HepG2 (cell line): ENCODE data around the gene TBC1D22A. TPM values are rescaled to one million over a fixed set of nuclear protein-coding genes. Genes with fewer than 3 reads are reported as not detected.

Source experiments
- BCL6 ChIP-seq: IDR thresholded peaks from 2 replicates; pipeline ENCODE4 v1.6.1; 2016; ENCODE audit warnings: missing genetic modification reagents, missing compliant biosample characterization
- ELF4 ChIP-seq: sonication (generic); formaldehyde crosslinking; IDR thresholded peaks from 2 replicates; pipeline ENCODE4 v1.5.0; 2020; ENCODE audit warnings: missing genetic modification reagents, mild to moderate bottlenecking, moderate library complexity, borderline replicate concordance
- FOXA1 ChIP-seq, 2 experiments: fragments of 450-650 bp in 1 of 2; sonication (generic) in 1 of 2; formaldehyde crosslinking in 1 of 2; IDR thresholded peaks; 2 replicates each; pipeline versions ENCODE4 v1.4.0 to v1.6.1; 2016 to 2020; ENCODE audit warnings: missing genetic modification reagents in 1 of 2
- HMGA1 ChIP-seq: sonication (generic); formaldehyde crosslinking; conservative IDR thresholded peaks from 2 replicates; pipeline ENCODE4 v1.4.0; 2020; ENCODE audit warnings: missing genetic modification reagents
- NBN ChIP-seq: fragments of 450-650 bp; conservative IDR thresholded peaks from 2 replicates; pipeline ENCODE4 v1.6.1; 2017
- NFE2 ChIP-seq: sonication (generic); formaldehyde crosslinking; IDR thresholded peaks from 2 replicates; pipeline ENCODE4 v1.4.0; 2020; ENCODE audit warnings: missing genetic modification reagents
- PITX1 ChIP-seq: sonication (generic); formaldehyde crosslinking; IDR thresholded peaks from 2 replicates; pipeline ENCODE4 v1.5.1; 2020; ENCODE audit warnings: mild to moderate bottlenecking, missing genetic modification reagents
- RBFOX2 ChIP-seq: fragments of 200-400 bp; formaldehyde crosslinking; IDR thresholded peaks from 2 replicates; pipeline ENCODE4 v1.6.1; 2017; ENCODE audit warnings: low read depth, mild to moderate bottlenecking, low read length
- SYNCRIP ChIP-seq: fragments of 200-400 bp; formaldehyde crosslinking; IDR thresholded peaks from 2 replicates; pipeline ENCODE4 v1.6.1; 2018; ENCODE audit warnings: mild to moderate bottlenecking, low read depth, low read length; ENCODE audit not compliant: insufficient read depth
- YEATS4 ChIP-seq: sonication (generic); formaldehyde crosslinking; IDR thresholded peaks from 2 replicates; pipeline ENCODE4 v1.4.0; 2020; ENCODE audit warnings: missing genetic modification reagents, borderline replicate concordance
- ZFP36 ChIP-seq: fragments of 150-350 bp; IDR thresholded peaks from 2 replicates; pipeline ENCODE4 v1.6.1; 2018; ENCODE audit warnings: borderline replicate concordance, low read length, low read depth; ENCODE audit not compliant: partially characterized antibody
- ZFY ChIP-seq: sonication (generic); formaldehyde crosslinking; IDR thresholded peaks from 2 replicates; pipeline ENCODE4 v1.4.0; 2020; ENCODE audit warnings: missing genetic modification reagents
- ZKSCAN8 ChIP-seq: IDR thresholded peaks from 2 replicates; pipeline ENCODE4 v1.6.1; 2016; ENCODE audit warnings: borderline replicate concordance, missing genetic modification reagents, missing compliant biosample characterization
- ZNF124 ChIP-seq: sonication (generic); formaldehyde crosslinking; IDR thresholded peaks from 2 replicates; pipeline ENCODE4 v1.4.0; 2020; ENCODE audit warnings: missing genetic modification reagents
- ZNF567 ChIP-seq: sonication (generic); formaldehyde crosslinking; IDR thresholded peaks from 2 replicates; pipeline ENCODE4 v1.8.1; 2023; ENCODE audit warnings: mild to moderate bottlenecking, missing genetic modification reagents, borderline replicate concordance
- ZNF841 ChIP-seq: sonication (generic); formaldehyde crosslinking; IDR thresholded peaks from 2 replicates; pipeline ENCODE4 v1.8.1; 2023; ENCODE audit warnings: missing genetic modification reagents, borderline replicate concordance
- polyA plus RNA-seq, 8 experiments: library from polyadenylated mRNA; depleted of rRNA in 3 of 8; stranded (reverse) in 7 of 8; unstranded in 1 of 8; fragments of >200 nt; fragmentation: Illumina TruSeq in 4 of 8; extraction: Trizol in 4 of 8; gene quantifications; 2 replicates each; pipeline versions ENCODE4 v1.2.1 to v1.2.3, GENCODE V29; 2011 to 2016; ENCODE audit warnings: low read depth in 4 of 8, missing spikeins in 1 of 8, mixed read lengths in 1 of 8; ENCODE audit not compliant: insufficient read depth in 1 of 8
- total RNA-seq, 5 experiments: library from RNA; depleted of rRNA; stranded (reverse); fragments of >200 nt; fragmentation: Illumina TruSeq; extraction: Trizol; gene quantifications; 2 replicates each; pipeline ENCODE4 v1.2.3, GENCODE V29; 2016; ENCODE audit warnings: low read depth in 1 of 5
- TF ChIP-seq, protein P1 (sequence below): sonication (generic); formaldehyde crosslinking; IDR thresholded peaks from 2 replicates; pipeline ENCODE4 v1.4.0; 2020; ENCODE audit warnings: missing genetic modification reagents, borderline replicate concordance
- TF ChIP-seq, protein P2 (sequence below): sonication (generic); formaldehyde crosslinking; IDR thresholded peaks from 2 replicates; pipeline ENCODE4 v1.8.0; 2022; ENCODE audit warnings: missing genetic modification reagents, mild to moderate bottlenecking, moderate library complexity, borderline replicate concordance
- TF ChIP-seq, protein P3 (sequence below): sonication (generic); formaldehyde crosslinking; IDR thresholded peaks from 2 replicates; pipeline ENCODE4 v1.4.0; 2020; ENCODE audit warnings: missing genetic modification reagents
- TF ChIP-seq, protein P4 (sequence below), 2 experiments: fragments of 450-650 bp in 1 of 2; sonication (generic) in 1 of 2; formaldehyde crosslinking; IDR thresholded peaks; 2 replicates each; pipeline versions ENCODE4 v1.5.0 to v1.8.0; 2020 to 2022; ENCODE audit warnings: mild to moderate bottlenecking in 1 of 2, missing genetic modification reagents in 1 of 2

The TBC1D22A gene
- total and polyA plus RNA-seq, 2 of the 13 experiments (the other 11 are each of a cell fraction or from before 2014, with no cell fraction given), result 17.3 to 18.0 TPM

DNA sequence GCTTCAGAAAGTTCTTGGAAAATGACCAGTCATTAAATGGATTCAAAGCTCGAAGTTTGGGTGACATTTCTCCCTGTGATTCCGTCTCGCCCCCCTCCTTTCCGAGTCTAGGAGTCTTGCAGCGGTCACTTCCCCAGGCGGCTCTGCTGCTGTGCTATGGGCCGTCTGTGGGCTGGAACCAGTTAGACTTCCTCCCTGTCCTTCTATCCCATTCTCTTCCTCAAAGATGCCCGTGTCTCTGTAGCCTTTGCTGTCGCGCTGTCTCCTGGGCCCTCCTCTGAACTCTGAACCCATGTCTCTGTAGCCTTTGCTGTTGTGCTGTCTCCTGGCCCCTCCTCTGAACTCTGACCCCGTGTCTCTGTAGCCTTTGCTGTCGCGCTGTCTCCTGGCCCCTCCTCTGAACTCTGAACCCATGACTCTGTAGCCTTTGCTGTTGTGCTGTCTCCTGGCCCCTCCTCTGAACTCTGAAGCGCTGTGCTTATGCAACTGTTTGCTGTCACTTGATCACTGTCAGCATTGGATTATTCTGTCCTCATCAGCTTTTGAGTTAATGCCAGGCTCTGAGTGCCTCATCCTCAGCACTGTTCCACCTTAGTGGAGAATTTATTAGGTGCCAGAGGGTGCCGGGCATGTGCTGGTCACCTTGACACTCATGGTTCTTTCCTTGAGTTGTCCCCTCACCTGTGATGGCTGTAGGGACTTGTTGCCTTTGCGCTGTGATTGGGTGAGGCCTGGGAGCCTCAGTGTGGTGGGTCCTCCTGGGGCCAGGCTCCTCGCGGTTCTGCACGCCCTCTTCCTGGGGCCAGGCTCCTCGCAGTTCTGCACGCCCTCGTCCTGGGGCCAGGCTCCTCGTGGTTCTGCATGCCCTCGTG, 173.3 kb downstream of the TBC1D22A start (continued):
- TF ChIP-seq YEATS4 (CRISPR knock-in tag) (peak; percentile 59), NFE2 (CRISPR knock-in tag) (no peak), BCL6 (CRISPR knock-in tag) (peak; percentile 65), PITX1 (CRISPR knock-in tag) (peak; percentile 83; the same call in 1 of the 2 replicates), FOXA1 (IDR thresholded peaks at IDR 0.05) (no peak), FOXA1 (CRISPR knock-in tag; IDR thresholded peaks at IDR 0.05) (peak; percentile 68; the same call in 1 of the 2 replicates), HMGA1 (CRISPR knock-in tag) (no peak), ZFP36 (no peak), ELF4 (no peak), NBN (no peak), ZKSCAN8 (CRISPR knock-in tag) (peak; percentile 76), ZNF124 (CRISPR knock-in tag) (no peak; the same call in 1 of the 2 replicates), ZNF567 (no peak; the same call in 1 of the 2 replicates), ZNF841 (CRISPR knock-in tag) (no peak), RBFOX2 (peak; percentile 63), SYNCRIP (no peak), ZFY (CRISPR knock-in tag) (peak; percentile 77)
- TF ChIP-seq, protein P1, sequence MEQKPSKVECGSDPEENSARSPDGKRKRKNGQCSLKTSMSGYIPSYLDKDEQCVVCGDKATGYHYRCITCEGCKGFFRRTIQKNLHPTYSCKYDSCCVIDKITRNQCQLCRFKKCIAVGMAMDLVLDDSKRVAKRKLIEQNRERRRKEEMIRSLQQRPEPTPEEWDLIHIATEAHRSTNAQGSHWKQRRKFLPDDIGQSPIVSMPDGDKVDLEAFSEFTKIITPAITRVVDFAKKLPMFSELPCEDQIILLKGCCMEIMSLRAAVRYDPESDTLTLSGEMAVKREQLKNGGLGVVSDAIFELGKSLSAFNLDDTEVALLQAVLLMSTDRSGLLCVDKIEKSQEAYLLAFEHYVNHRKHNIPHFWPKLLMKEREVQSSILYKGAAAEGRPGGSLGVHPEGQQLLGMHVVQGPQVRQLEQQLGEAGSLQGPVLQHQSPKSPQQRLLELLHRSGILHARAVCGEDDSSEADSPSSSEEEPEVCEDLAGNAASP (CRISPR knock-in tag), result peak; percentile 88; the same call in 1 of the 2 replicates
- TF ChIP-seq, protein P2, sequence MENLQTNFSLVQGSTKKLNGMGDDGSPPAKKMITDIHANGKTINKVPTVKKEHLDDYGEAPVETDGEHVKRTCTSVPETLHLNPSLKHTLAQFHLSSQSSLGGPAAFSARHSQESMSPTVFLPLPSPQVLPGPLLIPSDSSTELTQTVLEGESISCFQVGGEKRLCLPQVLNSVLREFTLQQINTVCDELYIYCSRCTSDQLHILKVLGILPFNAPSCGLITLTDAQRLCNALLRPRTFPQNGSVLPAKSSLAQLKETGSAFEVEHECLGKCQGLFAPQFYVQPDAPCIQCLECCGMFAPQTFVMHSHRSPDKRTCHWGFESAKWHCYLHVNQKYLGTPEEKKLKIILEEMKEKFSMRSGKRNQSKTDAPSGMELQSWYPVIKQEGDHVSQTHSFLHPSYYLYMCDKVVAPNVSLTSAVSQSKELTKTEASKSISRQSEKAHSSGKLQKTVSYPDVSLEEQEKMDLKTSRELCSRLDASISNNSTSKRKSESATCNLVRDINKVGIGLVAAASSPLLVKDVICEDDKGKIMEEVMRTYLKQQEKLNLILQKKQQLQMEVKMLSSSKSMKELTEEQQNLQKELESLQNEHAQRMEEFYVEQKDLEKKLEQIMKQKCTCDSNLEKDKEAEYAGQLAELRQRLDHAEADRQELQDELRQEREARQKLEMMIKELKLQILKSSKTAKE (CRISPR knock-in tag), result peak; percentile 90
- TF ChIP-seq, protein P3, sequence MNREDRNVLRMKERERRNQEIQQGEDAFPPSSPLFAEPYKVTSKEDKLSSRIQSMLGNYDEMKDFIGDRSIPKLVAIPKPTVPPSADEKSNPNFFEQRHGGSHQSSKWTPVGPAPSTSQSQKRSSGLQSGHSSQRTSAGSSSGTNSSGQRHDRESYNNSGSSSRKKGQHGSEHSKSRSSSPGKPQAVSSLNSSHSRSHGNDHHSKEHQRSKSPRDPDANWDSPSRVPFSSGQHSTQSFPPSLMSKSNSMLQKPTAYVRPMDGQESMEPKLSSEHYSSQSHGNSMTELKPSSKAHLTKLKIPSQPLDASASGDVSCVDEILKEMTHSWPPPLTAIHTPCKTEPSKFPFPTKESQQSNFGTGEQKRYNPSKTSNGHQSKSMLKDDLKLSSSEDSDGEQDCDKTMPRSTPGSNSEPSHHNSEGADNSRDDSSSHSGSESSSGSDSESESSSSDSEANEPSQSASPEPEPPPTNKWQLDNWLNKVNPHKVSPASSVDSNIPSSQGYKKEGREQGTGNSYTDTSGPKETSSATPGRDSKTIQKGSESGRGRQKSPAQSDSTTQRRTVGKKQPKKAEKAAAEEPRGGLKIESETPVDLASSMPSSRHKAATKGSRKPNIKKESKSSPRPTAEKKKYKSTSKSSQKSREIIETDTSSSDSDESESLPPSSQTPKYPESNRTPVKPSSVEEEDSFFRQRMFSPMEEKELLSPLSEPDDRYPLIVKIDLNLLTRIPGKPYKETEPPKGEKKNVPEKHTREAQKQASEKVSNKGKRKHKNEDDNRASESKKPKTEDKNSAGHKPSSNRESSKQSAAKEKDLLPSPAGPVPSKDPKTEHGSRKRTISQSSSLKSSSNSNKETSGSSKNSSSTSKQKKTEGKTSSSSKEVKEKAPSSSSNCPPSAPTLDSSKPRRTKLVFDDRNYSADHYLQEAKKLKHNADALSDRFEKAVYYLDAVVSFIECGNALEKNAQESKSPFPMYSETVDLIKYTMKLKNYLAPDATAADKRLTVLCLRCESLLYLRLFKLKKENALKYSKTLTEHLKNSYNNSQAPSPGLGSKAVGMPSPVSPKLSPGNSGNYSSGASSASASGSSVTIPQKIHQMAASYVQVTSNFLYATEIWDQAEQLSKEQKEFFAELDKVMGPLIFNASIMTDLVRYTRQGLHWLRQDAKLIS, result no peak
- TF ChIP-seq, protein P4, sequence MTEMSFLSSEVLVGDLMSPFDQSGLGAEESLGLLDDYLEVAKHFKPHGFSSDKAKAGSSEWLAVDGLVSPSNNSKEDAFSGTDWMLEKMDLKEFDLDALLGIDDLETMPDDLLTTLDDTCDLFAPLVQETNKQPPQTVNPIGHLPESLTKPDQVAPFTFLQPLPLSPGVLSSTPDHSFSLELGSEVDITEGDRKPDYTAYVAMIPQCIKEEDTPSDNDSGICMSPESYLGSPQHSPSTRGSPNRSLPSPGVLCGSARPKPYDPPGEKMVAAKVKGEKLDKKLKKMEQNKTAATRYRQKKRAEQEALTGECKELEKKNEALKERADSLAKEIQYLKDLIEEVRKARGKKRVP (CRISPR knock-in tag; IDR thresholded peaks at IDR 0.05), result peak in 1 of 2 experiments; percentile 72; a peak in 2 of 4 replicates
